Activated naive CD4-positive, alpha-beta T cell treated with anti-CD3 and anti-CD28 coated beads for 36 hours (primary cell): Measurements from ENCODE around the gene MATN1. TPM values are rescaled to one million over a fixed set of nuclear protein-coding genes. Genes with fewer than 3 reads are reported as not detected.

Experiments used
- CTCF ChIA-PET: fragments of 350-600 bp; sonication (Branson Sonifier 250); formaldehyde crosslinking; loops from one replicate; lab custom pipeline; 2021; ENCODE audit warnings: antibody characterized with exemption; lab: Charles Lee
- DNase-seq: peaks from one replicate; pipeline ENCODE4 v3.0.0-alpha.2; 2020
- H3K27ac Mint-ChIP-seq: one replicate; pipeline ENCODE4 v1.8.0; 2021; ENCODE audit warnings: mild to moderate bottlenecking, mixed read lengths
- H3K27me3 Mint-ChIP-seq: one replicate; pipeline ENCODE4 v1.8.0; 2021; ENCODE audit warnings: low read depth, mixed read lengths
- H3K36me3 Mint-ChIP-seq: one replicate; pipeline ENCODE4 v1.8.0; 2021; ENCODE audit warnings: low read depth, mixed read lengths
- H3K4me1 Mint-ChIP-seq: one replicate; pipeline ENCODE4 v1.8.0; 2021; ENCODE audit warnings: low read depth, mixed read lengths
- H3K4me3 Mint-ChIP-seq: one replicate; pipeline ENCODE4 v1.8.0; 2021; ENCODE audit warnings: mild to moderate bottlenecking, moderate library complexity, mixed read lengths
- H3K9me3 Mint-ChIP-seq: one replicate; pipeline ENCODE4 v1.8.0; 2021; ENCODE audit warnings: mixed read lengths
- intact Hi-C: fragments of 100-400 bp; cut with micrococcal nuclease; formaldehyde crosslinking; loops from one replicate; pipeline ENCODE4 v1.15.1; 2023
- total RNA-seq, 2 experiments: library from RNA; stranded (reverse); gene quantifications; one replicate each; pipeline ENCODE4 v1.2.3, GENCODE V29; 2021

MATN1 gene
- total RNA-seq, 2 experiments from 2014 or later, result 0.36 to 0.37 TPM

GRCh38 chr1:30742963-30743559 is 19.7 kb upstream of the MATN1 start:
- Mint-ChIP-seq H3K36me3 (peaks cover 53% of the 10 kb centered on the region), H3K9me3 (no peaks in the 10 kb centered on the region), H3K27me3 (no peaks in the 10 kb centered on the region), H3K27ac (peak overlapping the region; percentile 100), H3K4me3 (peak overlapping the region; percentile 59), H3K4me1 (peaks cover 85% of the 10 kb centered on the region)
- intact Hi-C loops, result loop anchor here (1.0 kb wide), 3 partner anchors 11 to 36 kb away; no protein-coding TSS in a partner anchor
- no peak for DNase-seq
- CTCF ChIA-PET, result interaction anchor here (1.0 to 3.4 kb wide), 10 partner anchors 9 to 40 kb away, joined by 3 to 21 read pairs (median 10); partner anchors contain the start of gene LAPTM5

GRCh38 chr1:30742300-30742962 is 19.0 kb upstream of the MATN1 start:
- H3K9me3 Mint-ChIP-seq, result no peaks in the 10 kb centered on the region
- intact Hi-C loops, result no loop called here

GRCh38 chr1:30741239-30741894 is 18.0 kb upstream of the MATN1 start:
- intact Hi-C loops, result no loop called here

More at GRCh38 chr1:30742300-30742962, 19.0 kb upstream of the MATN1 start:
- CTCF ChIA-PET, result interaction anchor here (1.0 to 3.4 kb wide), 6 partner anchors 10 to 40 kb away, joined by 3 to 14 read pairs (median 8); partner anchors contain the start of gene LAPTM5
- Mint-ChIP-seq H3K27ac (peak overlapping the region; percentile 100), H3K4me1 (peaks cover 79% of the 10 kb centered on the region), H3K4me3 (no peak overlapping the region), H3K36me3 (peaks cover 53% of the 10 kb centered on the region), H3K27me3 (no peaks in the 10 kb centered on the region)
- no peak for DNase-seq

DNA sequence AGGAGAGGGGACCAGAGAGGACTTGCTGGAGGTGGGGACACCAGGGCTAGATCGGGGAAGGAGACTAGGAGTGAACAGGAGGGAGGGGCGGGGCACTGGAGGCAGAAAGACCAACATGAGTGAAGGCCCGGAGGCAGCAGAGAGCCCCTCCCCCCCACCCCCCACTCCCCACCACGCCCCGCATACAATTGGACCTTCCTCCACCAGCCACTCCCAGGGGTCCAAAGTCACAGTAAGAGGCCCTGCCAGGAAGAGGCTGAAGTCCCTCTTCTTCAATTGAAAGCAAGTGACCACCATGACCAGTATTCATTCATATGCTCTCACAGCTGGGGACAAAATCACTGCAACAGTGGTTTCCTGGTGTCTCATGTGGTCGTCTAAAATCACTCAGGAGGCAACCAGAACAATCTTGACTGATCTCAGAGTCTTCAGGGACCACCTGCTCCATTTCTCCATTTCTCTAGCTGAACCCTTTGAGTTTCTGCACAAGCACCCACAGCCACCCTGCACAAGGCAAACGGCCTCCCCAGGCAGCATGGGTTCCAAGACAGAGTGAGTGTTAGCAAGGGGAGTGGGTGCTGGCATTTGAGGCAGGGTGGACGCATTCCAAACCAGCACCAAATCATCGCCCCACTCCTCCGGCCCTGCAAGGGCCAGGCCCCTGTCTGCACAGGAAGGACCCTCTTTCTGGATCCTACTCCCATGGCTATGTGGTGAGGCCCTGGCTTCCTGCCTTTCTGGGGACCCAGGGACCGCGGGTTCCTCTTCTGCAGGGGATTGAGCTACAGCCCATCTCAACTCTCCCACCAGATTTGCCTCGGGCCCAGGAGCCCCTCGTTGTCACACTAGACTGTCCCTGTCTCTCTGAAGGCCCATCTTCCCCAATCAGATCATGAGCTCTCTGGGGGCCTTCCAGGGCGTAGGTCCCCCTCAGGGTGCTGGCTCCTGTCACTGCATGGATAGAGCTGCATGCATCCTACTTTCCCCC is 17.2 kb upstream of the MATN1 start:
- H3K4me1 Mint-ChIP-seq, result peaks cover 60% of the 10 kb centered on the region
- no peaks in the 10 kb centered on the region for H3K27me3 Mint-ChIP-seq
- CTCF ChIA-PET, result interaction anchor here (1.1 to 2.7 kb wide), 2 partner anchors 38 to 42 kb away, joined by 3 to 14 read pairs; no protein-coding TSS in a partner anchor
- H3K4me3 Mint-ChIP-seq, result no peak overlapping the region
- intact Hi-C loops, result no loop called here
- no peak for DNase-seq
- peaks cover 54% of the 10 kb centered on the region for H3K36me3 Mint-ChIP-seq
- H3K27ac Mint-ChIP-seq, result peak overlapping the region; percentile 80
- no peaks in the 10 kb centered on the region for H3K9me3 Mint-ChIP-seq

More at GRCh38 chr1:30741239-30741894, 18.0 kb upstream of the MATN1 start:
- peaks cover 49% of the 10 kb centered on the region for H3K36me3 Mint-ChIP-seq
- H3K4me1 Mint-ChIP-seq, result peaks cover 68% of the 10 kb centered on the region
- H3K27me3 Mint-ChIP-seq, result no peaks in the 10 kb centered on the region
- CTCF ChIA-PET, result interaction anchor here (1.1 to 2.7 kb wide), 2 partner anchors 38 to 41 kb away, joined by 3 to 14 read pairs; no protein-coding TSS in a partner anchor
- no peaks in the 10 kb centered on the region for H3K9me3 Mint-ChIP-seq
- H3K27ac Mint-ChIP-seq, result peak overlapping the region; percentile 80
- DNase-seq, result no peak
- no peak overlapping the region for H3K4me3 Mint-ChIP-seq

GRCh38 chr1:30739601-30740000 is 16.2 kb upstream of the MATN1 start:
- Mint-ChIP-seq H3K27me3 (no peaks in the 10 kb centered on the region), H3K4me1 (peaks cover 52% of the 10 kb centered on the region), H3K9me3 (no peaks in the 10 kb centered on the region), H3K27ac (peak overlapping the region; percentile 80), H3K36me3 (peaks cover 62% of the 10 kb centered on the region), H3K4me3 (no peak overlapping the region)
- intact Hi-C loops, result no loop called here
- CTCF ChIA-PET, result no interaction called here
- no peak for DNase-seq

DNA sequence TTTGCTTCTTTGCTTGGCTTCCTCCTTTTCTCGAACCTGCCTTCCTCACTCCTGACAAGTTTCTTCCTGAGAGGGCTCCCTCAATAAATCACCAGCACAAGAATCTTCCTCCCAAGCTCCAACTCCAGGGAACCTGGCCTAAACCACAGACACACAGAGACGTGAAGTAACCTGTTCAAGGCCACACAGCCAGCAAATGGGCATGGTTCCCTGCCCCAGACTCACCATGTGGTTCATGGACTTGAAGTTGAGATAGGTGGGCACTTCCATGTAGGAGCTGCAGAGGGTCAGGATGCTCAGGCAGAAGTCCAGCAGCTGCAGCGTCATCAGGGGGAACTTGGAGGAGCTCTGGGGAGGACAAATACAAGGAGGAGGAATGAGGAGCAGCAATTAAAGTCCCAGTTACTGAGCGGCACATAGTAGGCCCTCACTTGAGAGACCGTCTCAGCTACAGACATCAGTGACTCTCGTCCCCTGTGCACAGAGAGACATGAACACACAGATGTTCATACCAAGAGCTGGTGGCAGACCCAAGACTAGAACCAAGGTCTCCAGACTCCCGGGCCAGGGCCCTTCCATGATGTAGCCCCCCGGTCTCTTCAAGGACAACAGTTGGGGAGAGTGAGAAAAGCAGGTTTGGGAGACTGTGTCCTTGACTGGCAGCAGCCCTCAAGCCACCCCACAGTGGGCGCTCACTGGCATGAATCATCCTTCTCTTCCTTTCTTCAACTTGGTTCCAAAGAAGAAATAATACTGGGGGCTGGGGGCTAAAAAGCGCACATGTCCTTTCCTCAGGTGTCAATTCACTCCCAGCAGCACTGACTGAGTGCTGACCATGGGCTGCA is 15.6 kb upstream of the MATN1 start:
- H3K27ac Mint-ChIP-seq, result peak overlapping the region; percentile 80
- intact Hi-C loops, result no loop called here
- H3K27me3 Mint-ChIP-seq, result no peaks in the 10 kb centered on the region
- no peaks in the 10 kb centered on the region for H3K9me3 Mint-ChIP-seq
- no peak for DNase-seq
- H3K36me3 Mint-ChIP-seq, result peaks cover 62% of the 10 kb centered on the region
- no peak overlapping the region for H3K4me3 Mint-ChIP-seq
- CTCF ChIA-PET, result interaction anchor here (1.2 kb wide), 1 partner anchor 43 kb away, joined by 3 read pairs; no protein-coding TSS in a partner anchor
- peaks cover 45% of the 10 kb centered on the region for H3K4me1 Mint-ChIP-seq

DNA sequence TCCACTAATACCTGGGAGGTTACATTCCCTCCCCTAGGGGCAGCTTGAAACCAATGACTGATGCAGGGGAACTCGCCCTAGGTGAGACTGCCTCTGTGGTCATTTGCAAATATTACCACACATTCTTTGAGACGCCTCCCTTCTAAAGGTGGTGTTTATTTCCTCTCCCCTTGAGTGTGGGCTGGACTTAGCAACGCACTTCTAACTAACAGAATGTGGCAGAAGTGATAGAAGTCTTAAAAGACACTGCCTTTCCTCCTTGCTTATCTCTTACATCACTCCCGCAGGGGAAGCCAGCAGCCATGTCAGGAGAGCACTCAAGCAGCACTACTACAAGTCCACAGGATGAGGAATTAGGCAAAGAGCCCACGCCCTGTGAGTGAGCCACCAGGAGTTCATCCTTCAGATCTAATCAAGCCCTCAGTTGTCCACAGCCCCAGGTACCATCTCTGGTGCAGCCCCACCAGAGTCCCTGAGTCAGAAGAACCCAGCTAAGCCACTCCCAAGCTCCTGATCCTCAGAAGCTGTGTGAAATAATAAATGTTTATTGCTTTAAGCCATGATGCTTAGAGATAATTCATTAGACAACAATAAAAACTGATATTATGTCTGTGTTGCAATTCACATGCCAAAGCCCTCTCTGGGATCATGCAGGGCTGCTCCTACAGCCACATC is 14.8 kb upstream of the MATN1 start:
- H3K27ac Mint-ChIP-seq, result peak overlapping the region; percentile 80
- no peak overlapping the region for H3K4me3 Mint-ChIP-seq
- CTCF ChIA-PET, result interaction anchor here (1.2 to 1.3 kb wide), 3 partner anchors 11 to 44 kb away, joined by 3 to 5 read pairs (median 3); no protein-coding TSS in a partner anchor
- intact Hi-C loops, result no loop called here
- H3K4me1 Mint-ChIP-seq, result peaks cover 37% of the 10 kb centered on the region
- H3K9me3 Mint-ChIP-seq, result no peaks in the 10 kb centered on the region
- no peak for DNase-seq
- H3K27me3 Mint-ChIP-seq, result no peaks in the 10 kb centered on the region
- peaks cover 65% of the 10 kb centered on the region for H3K36me3 Mint-ChIP-seq

- peaks cover 31% of the 10 kb centered on the region for H3K4me1 Mint-ChIP-seq
- CTCF ChIA-PET, result interaction anchor here (1.2 to 1.5 kb wide), 3 partner anchors 10 to 19 kb away, joined by 3 to 5 read pairs (median 4); no protein-coding TSS in a partner anchor
- DNase-seq, result no peak
- peaks cover 65% of the 10 kb centered on the region for H3K36me3 Mint-ChIP-seq
- no peaks in the 10 kb centered on the region for H3K27me3 Mint-ChIP-seq
- peak overlapping the region; percentile 16 for H3K27ac Mint-ChIP-seq
- intact Hi-C loops, result no loop called here
- H3K4me3 Mint-ChIP-seq, result no peak overlapping the region
- H3K9me3 Mint-ChIP-seq, result no peaks in the 10 kb centered on the region
Observed at GRCh38 chr1:30737357-30738039, 14.1 kb upstream of the MATN1 start.

DNA sequence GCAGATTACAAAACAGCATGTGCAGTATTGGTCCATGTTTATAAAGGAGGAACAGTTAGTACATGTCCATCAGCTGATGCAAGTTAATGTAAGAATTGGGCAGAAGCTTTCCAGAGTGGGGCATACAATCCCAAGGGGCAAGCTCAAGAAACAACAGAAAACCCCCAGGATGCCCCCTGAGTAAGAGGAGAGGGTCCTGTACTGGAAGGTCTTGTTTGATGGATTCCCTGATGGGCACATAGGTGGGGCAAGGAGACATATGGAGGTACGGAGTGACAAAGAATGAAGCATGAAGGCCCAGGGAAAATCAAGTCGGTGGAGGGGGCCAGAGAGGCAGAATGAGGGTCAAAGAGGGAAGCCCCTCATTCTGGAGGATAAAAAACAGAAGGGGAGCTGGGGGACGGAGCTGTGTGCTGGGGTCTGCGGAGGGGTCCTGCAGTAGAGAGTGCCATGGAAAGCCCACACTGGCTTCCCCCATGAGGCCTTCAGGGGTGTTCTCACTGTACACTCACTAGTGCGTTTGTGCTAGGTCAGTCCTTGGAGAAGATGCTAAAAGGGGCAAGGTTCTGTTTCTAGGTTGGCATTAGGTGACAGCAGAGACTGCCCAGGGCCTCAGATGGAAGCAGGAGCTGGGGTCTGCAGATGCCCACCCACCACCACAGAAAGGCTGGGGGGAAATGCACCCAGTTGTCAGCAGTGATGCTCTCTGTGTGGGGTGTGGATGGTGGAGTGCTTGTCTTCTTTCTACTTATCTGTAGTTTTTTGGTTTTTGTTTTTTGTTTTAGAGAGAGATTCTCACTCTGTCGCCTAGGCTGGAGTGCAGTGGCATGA is 12.5 kb upstream of the MATN1 start:
- intact Hi-C loops, result no loop called here
- H3K27ac Mint-ChIP-seq, result peak overlapping the region; percentile 76
- H3K27me3 Mint-ChIP-seq, result no peaks in the 10 kb centered on the region
- no peak for DNase-seq
- peaks cover 54% of the 10 kb centered on the region for H3K36me3 Mint-ChIP-seq
- H3K9me3 Mint-ChIP-seq, result no peaks in the 10 kb centered on the region
- no peak overlapping the region for H3K4me3 Mint-ChIP-seq
- peaks cover 19% of the 10 kb centered on the region for H3K4me1 Mint-ChIP-seq
- CTCF ChIA-PET, result interaction anchor here (0.9 kb wide), 1 partner anchor 9 kb away, joined by 3 read pairs; no protein-coding TSS in a partner anchor
